PC-3 (cell line): ENCODE measurements around the gene MLEC. TPM values are rescaled to one million over a fixed set of nuclear protein-coding genes. Genes with fewer than 3 reads are reported as not detected.

Experiments used
- ATAC-seq: fragments of 200-7000 bp; cut with Tn5 transposase; 2 replicates; pipeline ENCODE4 v1.9.1; 2020; ENCODE audit warnings: mild to moderate bottlenecking, moderate library complexity
- BruUV-seq: library from RNA; stranded (reverse); fragments of 400-500 nt; replicated peaks from 2 replicates; lab custom pipeline; 2021; lab: Mats Ljungman, UMichigan
- CTCF ChIA-PET: fragments of 300-600 bp; sonication (Branson Sonifier 250); formaldehyde crosslinking; loops from one replicate; lab custom pipeline; 2022; ENCODE audit warnings: antibody characterized with exemption; lab: Charles Lee
- POLR2A ChIA-PET: fragments of 300-600 bp; sonication (Branson Sonifier 250); formaldehyde crosslinking; loops from one replicate; lab custom pipeline; 2022; ENCODE audit warnings: antibody characterized with exemption; ENCODE audit not compliant: unreplicated experiment; lab: Charles Lee
- DNase-seq: peaks from one replicate; pipeline ENCODE4 v3.0.0-alpha.2; 2015
- H2AFZ ChIP-seq: fragments of 300-600 bp; sonication (generic); 2 replicates; pipeline ENCODE4 v1.6.0; 2016; ENCODE audit warnings: antibody characterized with exemption, low read length
- H3F3A ChIP-seq: fragments of 300-600 bp; sonication (generic); one replicate; pipeline ENCODE4 v1.6.0; 2017; ENCODE audit warnings: antibody characterized with exemption, low read length, control low read depth, mild to moderate bottlenecking; ENCODE audit not compliant: unreplicated experiment
- H3K27ac ChIP-seq: fragments of 300-600 bp; sonication (generic); 2 replicates; pipeline ENCODE4 v1.5.1; 2016; ENCODE audit warnings: mild to moderate bottlenecking, low read length
- H3K27me3 ChIP-seq: fragments of 300-600 bp; sonication (generic); 2 replicates; pipeline ENCODE4 v1.6.1; 2016; ENCODE audit warnings: low read length, mixed read lengths
- H3K36me3 ChIP-seq: fragments of 300-600 bp; sonication (generic); 2 replicates; pipeline ENCODE4 v1.6.1; 2016; ENCODE audit warnings: low read depth, mixed run types, low read length, mixed read lengths
- H3K4me1 ChIP-seq: fragments of 300-600 bp; sonication (generic); 2 replicates; pipeline ENCODE4 v1.5.1; 2016; ENCODE audit warnings: low read length; ENCODE audit not compliant: insufficient read depth
- H3K4me2 ChIP-seq: fragments of 300-600 bp; sonication (generic); 2 replicates; pipeline ENCODE4 v1.6.0; 2016; ENCODE audit warnings: low read length
- H3K4me3 ChIP-seq: fragments of 300-600 bp; sonication (generic); 2 replicates; pipeline ENCODE4 v1.5.1; 2016; ENCODE audit warnings: mild to moderate bottlenecking, low read length, mixed read lengths
- H3K79me2 ChIP-seq: fragments of 300-600 bp; sonication (generic); 2 replicates; pipeline ENCODE4 v1.6.1; 2017; ENCODE audit warnings: low read length, mixed read lengths
- H3K9ac ChIP-seq: fragments of 300-600 bp; sonication (generic); 2 replicates; pipeline ENCODE4 v1.6.0; 2016; ENCODE audit warnings: mild to moderate bottlenecking, low read length
- H3K9me2 ChIP-seq: fragments of 300-600 bp; sonication (generic); replicated peaks from 2 replicates; pipeline ENCODE4 v1.6.1; 2016; ENCODE audit warnings: mixed run types, low read length, mixed read lengths
- H3K9me3 ChIP-seq: fragments of 300-600 bp; sonication (generic); 2 replicates; pipeline ENCODE4 v1.6.1; 2016; ENCODE audit warnings: low read length, mixed read lengths
- H4K20me1 ChIP-seq: fragments of 300-600 bp; sonication (generic); 2 replicates; pipeline ENCODE4 v1.6.1; 2016; ENCODE audit warnings: low read length, mixed read lengths
- EZH2 ChIP-seq: fragments of 300-600 bp; sonication (generic); IDR thresholded peaks from one replicate; pipeline ENCODE4 v1.6.1; 2017; ENCODE audit warnings: antibody characterized with exemption, mild to moderate bottlenecking, low read length; ENCODE audit not compliant: unreplicated experiment
- EZH2phosphoT487 ChIP-seq: fragments of 300-600 bp; sonication (generic); IDR thresholded peaks from 2 replicates; pipeline ENCODE4 v1.6.1; 2018; ENCODE audit warnings: mild to moderate bottlenecking, antibody characterized with exemption, low read length, borderline replicate concordance
- intact Hi-C: fragments of 100-400 bp; cut with micrococcal nuclease; formaldehyde crosslinking; loops from 2 replicates; pipeline ENCODE4 v1.9.0; 2023
- total RNA-seq: library from RNA; depleted of rRNA; stranded (reverse); fragments of >200 nt; gene quantifications from 2 replicates; pipeline ENCODE4 v1.2.3, GENCODE V29; 2014
- TF ChIP-seq, protein P1 (sequence below): fragments of 300-600 bp; sonication (generic); conservative IDR thresholded peaks from 2 replicates; pipeline ENCODE4 v1.5.1; 2017; ENCODE audit warnings: antibody characterized with exemption, low read depth, mild to moderate bottlenecking, low read length

The MLEC gene
- total RNA-seq, 1 experiment from 2014 or later, result 158 TPM

DNA sequence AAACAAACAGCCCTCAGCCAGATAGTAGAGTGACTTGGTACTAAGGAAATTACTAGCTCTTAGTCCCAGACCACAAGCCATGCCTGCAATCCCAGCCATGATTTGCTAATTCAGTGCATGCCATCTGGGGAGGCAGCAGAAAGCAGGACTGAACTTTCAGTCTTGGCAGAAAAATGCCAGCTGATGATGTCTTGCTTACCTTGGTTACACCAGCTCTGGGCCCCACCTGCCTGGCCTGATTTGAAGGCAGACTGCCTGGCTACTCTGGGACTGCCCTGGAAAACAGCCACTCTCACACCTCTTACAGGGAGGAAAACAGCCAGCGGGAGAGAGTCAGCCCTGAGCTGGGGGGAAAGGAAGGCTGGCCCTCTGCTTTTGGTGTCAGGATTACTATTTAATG is 18.7 kb downstream of the MLEC start:
- no peak overlapping the region for H3K9ac ChIP-seq
- H4K20me1 ChIP-seq, result no peaks in the 10 kb centered on the region
- no peaks in the 10 kb centered on the region for H3K27me3 ChIP-seq
- ChIA-PET CTCF (no interaction called here), POLR2A (no interaction called here)
- ATAC-seq, result no peak
- H3K9me3 ChIP-seq, result no peaks in the 10 kb centered on the region
- no peaks in the 10 kb centered on the region for H3F3A ChIP-seq
- H3K4me1 ChIP-seq, result peaks cover 11% of the 10 kb centered on the region; the same call in 1 of the 2 replicates
- no peak overlapping the region for H2AFZ ChIP-seq
- DNase-seq, result no peak
- H3K4me3 ChIP-seq, result no peak overlapping the region
- peaks cover 3% of the 10 kb centered on the region; the same call in 1 of the 2 replicates for H3K79me2 ChIP-seq
- H3K9me2 ChIP-seq, result no peaks in the 10 kb centered on the region
- H3K27ac ChIP-seq, result no peak overlapping the region
- TF ChIP-seq, protein P1, sequence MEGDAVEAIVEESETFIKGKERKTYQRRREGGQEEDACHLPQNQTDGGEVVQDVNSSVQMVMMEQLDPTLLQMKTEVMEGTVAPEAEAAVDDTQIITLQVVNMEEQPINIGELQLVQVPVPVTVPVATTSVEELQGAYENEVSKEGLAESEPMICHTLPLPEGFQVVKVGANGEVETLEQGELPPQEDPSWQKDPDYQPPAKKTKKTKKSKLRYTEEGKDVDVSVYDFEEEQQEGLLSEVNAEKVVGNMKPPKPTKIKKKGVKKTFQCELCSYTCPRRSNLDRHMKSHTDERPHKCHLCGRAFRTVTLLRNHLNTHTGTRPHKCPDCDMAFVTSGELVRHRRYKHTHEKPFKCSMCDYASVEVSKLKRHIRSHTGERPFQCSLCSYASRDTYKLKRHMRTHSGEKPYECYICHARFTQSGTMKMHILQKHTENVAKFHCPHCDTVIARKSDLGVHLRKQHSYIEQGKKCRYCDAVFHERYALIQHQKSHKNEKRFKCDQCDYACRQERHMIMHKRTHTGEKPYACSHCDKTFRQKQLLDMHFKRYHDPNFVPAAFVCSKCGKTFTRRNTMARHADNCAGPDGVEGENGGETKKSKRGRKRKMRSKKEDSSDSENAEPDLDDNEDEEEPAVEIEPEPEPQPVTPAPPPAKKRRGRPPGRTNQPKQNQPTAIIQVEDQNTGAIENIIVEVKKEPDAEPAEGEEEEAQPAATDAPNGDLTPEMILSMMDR, result no peak
- TF ChIP-seq EZH2phosphoT487, result no peak
- no peak for TF ChIP-seq EZH2
- intact Hi-C loops, result no loop called here
- H3K36me3 ChIP-seq, result peaks cover 23% of the 10 kb centered on the region
- BruUV-seq, result no TSS peak
- H3K4me2 ChIP-seq, result no peak overlapping the region

DNA sequence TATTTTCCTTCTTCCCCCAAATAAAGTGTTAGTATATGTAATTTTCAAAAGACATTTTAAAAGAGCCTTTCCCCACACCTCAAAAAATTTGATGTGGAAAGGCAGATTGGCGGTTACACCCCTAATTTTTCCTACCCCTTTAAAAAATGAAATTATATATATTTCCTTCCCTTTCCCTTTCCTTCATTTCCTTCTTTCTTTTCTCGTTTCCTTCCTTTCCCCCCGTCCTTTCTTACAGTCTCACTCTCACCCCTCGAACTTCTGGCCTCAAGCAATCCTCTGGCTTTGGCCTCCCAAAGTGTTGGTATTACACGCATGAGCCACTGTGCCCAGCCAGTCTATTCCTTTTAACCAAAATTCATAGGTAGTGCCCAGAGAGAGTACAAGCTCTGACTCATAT is 19.1 kb downstream of the MLEC start:
- Histone ChIP-seq H2AFZ (no peak overlapping the region), H3K27ac (no peak overlapping the region), H3K9me3 (no peaks in the 10 kb centered on the region), H3K4me3 (no peak overlapping the region), H3K27me3 (no peaks in the 10 kb centered on the region), H3K4me1 (peaks cover 11% of the 10 kb centered on the region; the same call in 1 of the 2 replicates), H3F3A (no peaks in the 10 kb centered on the region), H3K9me2 (no peaks in the 10 kb centered on the region), H4K20me1 (no peaks in the 10 kb centered on the region), H3K79me2 (peaks cover 7% of the 10 kb centered on the region), H3K36me3 (peaks cover 19% of the 10 kb centered on the region), H3K4me2 (no peak overlapping the region), H3K9ac (no peak overlapping the region)
- DNase-seq (peak; percentile 46), ATAC-seq (0 out of 2 replicates have a peak, but pooled peaks have one; percentile 10)
- BruUV-seq, result no TSS peak
- TF ChIP-seq, protein P1, result no peak
- TF ChIP-seq EZH2phosphoT487 (no peak), EZH2 (no peak)
- intact Hi-C loops, result no loop called here
- CTCF ChIA-PET, result no interaction called here
- POLR2A ChIA-PET, result no interaction called here

DNA sequence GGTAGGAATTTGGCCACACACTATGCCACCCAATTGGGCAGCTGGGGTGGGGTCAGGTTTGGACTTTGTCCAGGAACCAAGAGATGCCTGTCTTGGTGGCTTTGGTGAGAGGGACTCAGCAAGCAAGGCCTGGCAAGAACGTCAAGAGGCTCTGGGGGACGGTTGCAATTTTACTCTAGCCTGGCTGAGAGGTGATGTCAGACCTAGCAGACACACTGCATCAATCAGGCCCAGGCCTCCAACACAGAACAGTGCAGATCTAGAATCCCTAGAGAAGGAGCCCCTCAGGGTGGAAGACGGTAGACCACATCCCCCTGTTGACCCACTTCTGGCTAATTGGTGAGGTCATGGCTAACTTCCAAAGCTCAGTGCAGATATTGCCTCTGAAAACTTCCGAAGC is 21.7 kb downstream of the MLEC start:
- BruUV-seq, result no TSS peak

More for the DNA sequence above, 21.7 kb downstream of the MLEC start:
- peaks cover 25% of the 10 kb centered on the region for H3K4me1 ChIP-seq
- H2AFZ ChIP-seq, result no peak overlapping the region
- intact Hi-C loops, result no loop called here
- CTCF ChIA-PET, result no interaction called here
- H3K27me3 ChIP-seq, result no peaks in the 10 kb centered on the region
- no peaks in the 10 kb centered on the region for H3K9me2 ChIP-seq
- no peak overlapping the region for H3K9ac ChIP-seq
- no peak for TF ChIP-seq EZH2phosphoT487
- no peaks in the 10 kb centered on the region for H4K20me1 ChIP-seq
- POLR2A ChIA-PET, result interaction anchor here (1.0 kb wide), 1 partner anchor 170 kb away, joined by 3 read pairs; no protein-coding TSS in a partner anchor
- peaks cover 25% of the 10 kb centered on the region for H3K79me2 ChIP-seq
- H3K4me3 ChIP-seq, result no peak overlapping the region
- H3K9me3 ChIP-seq, result no peaks in the 10 kb centered on the region
- H3K27ac ChIP-seq, result no peak overlapping the region
- H3K4me2 ChIP-seq, result no peak overlapping the region
- H3K36me3 ChIP-seq, result peaks cover 8% of the 10 kb centered on the region
- no peak for ATAC-seq
- DNase-seq, result no peak
- H3F3A ChIP-seq, result peaks cover 5% of the 10 kb centered on the region
